NCI-H1694 treated with DMSO at 0.1 percent for 48 hours (cell line): ENCODE measurements around the gene VSIG4.
"Not testable (repeated sequence)": the region's sequence is repeated elsewhere in the genome, so short reads cannot be mapped to it uniquely, and the experiment has no call there.

Source experiments
- DNase-seq: peaks from one replicate; lab custom pipeline; 2025; lab: John Stamatoyannopoulos, UW

VSIG4 gene

DNA sequence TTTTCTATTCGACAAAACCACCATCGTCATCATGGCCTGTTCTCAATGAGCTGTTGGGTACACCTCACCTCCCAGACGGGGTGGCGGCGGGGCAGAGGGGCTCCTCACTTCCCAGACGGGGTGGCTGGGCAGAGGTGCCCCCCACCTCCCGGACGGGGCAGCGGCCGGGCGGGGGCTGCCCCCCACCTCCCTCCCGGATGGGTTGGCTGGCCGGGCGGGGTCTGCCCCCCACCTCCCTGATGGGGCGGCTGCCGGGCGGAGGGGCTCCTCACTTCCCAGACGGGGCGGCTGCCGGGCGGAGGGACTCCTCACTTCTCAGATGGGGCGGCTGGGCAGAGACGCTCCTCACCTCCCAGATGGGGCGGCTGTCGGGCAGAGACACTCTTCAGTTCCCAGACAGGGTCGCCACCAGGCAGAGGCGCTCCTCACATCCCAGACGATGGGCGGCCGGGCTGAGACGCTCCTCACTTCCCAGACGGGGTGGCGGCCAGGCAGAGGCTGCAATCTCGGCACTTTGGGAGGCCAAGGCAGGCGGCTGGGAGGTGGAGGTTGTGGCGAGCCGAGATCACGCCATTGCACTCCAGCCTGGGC is 64.6 kb downstream of the VSIG4 start:
- DNase-seq, result not testable (repeated sequence)
